WTC11 (cell line): ENCODE measurements around the gene INHBB. TPM values are rescaled to one million over a fixed set of nuclear protein-coding genes. Genes with fewer than 3 reads are reported as not detected.

Experiments
- ATAC-seq: fragments of 200-7000 bp; cut with Tn5 transposase; 2 replicates; pipeline ENCODE4 v1.10.0; 2021; ENCODE audit warnings: mild to moderate bottlenecking, moderate library complexity
- CTCF ChIA-PET: fragments of 300-600 bp; sonication (Branson Sonifier 250); formaldehyde crosslinking; loops from one replicate; lab custom pipeline; 2021; ENCODE audit warnings: antibody characterized with exemption; lab: Charles Lee
- POLR2A ChIA-PET: fragments of 350-600 bp; sonication (Branson Sonifier 250); formaldehyde crosslinking; loops from one replicate; lab custom pipeline; 2021; ENCODE audit warnings: antibody characterized with exemption; lab: Charles Lee
- DNase-seq: peaks from one replicate; pipeline ENCODE4 v3.0.0; 2021; ENCODE audit warnings: low spot score
- H3K27ac Mint-ChIP-seq: 2 replicates; pipeline ENCODE4 v1.8.0; 2021; ENCODE audit warnings: mixed read lengths
- H3K27me3 Mint-ChIP-seq: 2 replicates; pipeline ENCODE4 v1.8.0; 2021; ENCODE audit warnings: low read depth, mild to moderate bottlenecking, moderate library complexity, mixed read lengths
- H3K36me3 Mint-ChIP-seq: 2 replicates; pipeline ENCODE4 v1.8.0; 2021; ENCODE audit warnings: mixed read lengths
- H3K4me1 Mint-ChIP-seq: 2 replicates; pipeline ENCODE4 v1.8.0; 2022; ENCODE audit warnings: mixed read lengths
- H3K4me3 Mint-ChIP-seq: 2 replicates; pipeline ENCODE4 v1.8.0; 2021; ENCODE audit warnings: mild to moderate bottlenecking, moderate library complexity, mixed read lengths
- H3K9me3 Mint-ChIP-seq: 2 replicates; pipeline ENCODE4 v1.8.0; 2021; ENCODE audit warnings: mixed read lengths
- ATF1 ChIP-seq: sonication (generic); formaldehyde crosslinking; IDR thresholded peaks from 2 replicates; pipeline ENCODE4 v1.8.1; 2023; ENCODE audit warnings: mild to moderate bottlenecking, moderate library complexity, missing genetic modification reagents
- CBFB ChIP-seq: sonication (generic); formaldehyde crosslinking; IDR thresholded peaks from 2 replicates; pipeline ENCODE4 v1.8.1; 2022; ENCODE audit warnings: mild to moderate bottlenecking, low read depth, missing genetic modification reagents
- FOXJ3 ChIP-seq: sonication (generic); formaldehyde crosslinking; IDR thresholded peaks from 2 replicates; pipeline ENCODE4 v1.9.0; 2021; ENCODE audit warnings: missing genetic modification reagents, mild to moderate bottlenecking, borderline replicate concordance
- GABPB1 ChIP-seq: sonication (generic); formaldehyde crosslinking; IDR thresholded peaks from 2 replicates; pipeline ENCODE4 v1.8.1; 2023; ENCODE audit warnings: mild to moderate bottlenecking, missing genetic modification reagents
- GTF2I ChIP-seq: fragments of 250-450 bp; sonication (Bioruptor Pico); conservative IDR thresholded peaks from 2 replicates; pipeline ENCODE4 v1.4.0; 2021; ENCODE audit warnings: mild to moderate bottlenecking
- JAZF1 ChIP-seq: fragments of 250-450 bp; sonication (Bioruptor Pico); IDR thresholded peaks from 2 replicates; pipeline ENCODE4 v1.9.0; 2021; ENCODE audit warnings: moderate library complexity, mild to moderate bottlenecking, inconsistent platforms
- NFE2L1 ChIP-seq: sonication (generic); formaldehyde crosslinking; IDR thresholded peaks from 2 replicates; pipeline ENCODE4 v1.8.1; 2023; ENCODE audit warnings: missing genetic modification reagents
- NR2C2 ChIP-seq: sonication (generic); formaldehyde crosslinking; IDR thresholded peaks from 2 replicates; pipeline ENCODE4 v1.8.0; 2022; ENCODE audit warnings: mild to moderate bottlenecking, missing genetic modification reagents
- NR3C1 ChIP-seq: sonication (generic); formaldehyde crosslinking; conservative IDR thresholded peaks from 2 replicates; pipeline ENCODE4 v1.8.1; 2023; ENCODE audit warnings: low read depth, mild to moderate bottlenecking, missing genetic modification reagents
- RELA ChIP-seq: sonication (generic); formaldehyde crosslinking; IDR thresholded peaks from 2 replicates; pipeline ENCODE4 v1.8.1; 2022; ENCODE audit warnings: missing genetic modification reagents, mild to moderate bottlenecking, borderline replicate concordance
- RORB ChIP-seq: fragments of 250-450 bp; sonication (Bioruptor Pico); IDR thresholded peaks from 2 replicates; pipeline ENCODE4 v1.9.0; 2021; ENCODE audit warnings: mild to moderate bottlenecking
- SOX15 ChIP-seq: fragments of 250-450 bp; sonication (Bioruptor Pico); IDR thresholded peaks from 2 replicates; pipeline ENCODE4 v1.9.0; 2021; ENCODE audit warnings: mild to moderate bottlenecking
- SP1 ChIP-seq: sonication (generic); formaldehyde crosslinking; conservative IDR thresholded peaks from 2 replicates; pipeline ENCODE4 v1.8.1; 2022; ENCODE audit warnings: missing genetic modification reagents
- TEAD4 ChIP-seq: sonication (generic); formaldehyde crosslinking; IDR thresholded peaks from 2 replicates; pipeline ENCODE4 v1.8.0; 2022; ENCODE audit warnings: mild to moderate bottlenecking, missing genetic modification reagents
- TP53 ChIP-seq: sonication (generic); formaldehyde crosslinking; IDR thresholded peaks from 2 replicates; pipeline ENCODE4 v1.8.1; 2023; ENCODE audit warnings: mild to moderate bottlenecking, missing genetic modification reagents
- ZNF232 ChIP-seq: sonication (generic); formaldehyde crosslinking; IDR thresholded peaks from 2 replicates; pipeline ENCODE4 v1.8.0; 2022; ENCODE audit warnings: mild to moderate bottlenecking, missing genetic modification reagents
- ZNF671 ChIP-seq: fragments of 250-450 bp; sonication (Bioruptor Pico); IDR thresholded peaks from 2 replicates; pipeline ENCODE4 v1.8.0; 2021; ENCODE audit warnings: mild to moderate bottlenecking
- ZSCAN18 ChIP-seq: fragments of 250-450 bp; sonication (Bioruptor Pico); IDR thresholded peaks from 2 replicates; pipeline ENCODE4 v2.1.2; 2022; ENCODE audit warnings: mild to moderate bottlenecking, moderate library complexity
- total RNA-seq: library from RNA; stranded (reverse); gene quantifications from 3 replicates; pipeline ENCODE4 v1.2.3, GENCODE V29; 2021
- TF ChIP-seq, protein P1 (sequence below): sonication (generic); formaldehyde crosslinking; IDR thresholded peaks from 2 replicates; pipeline ENCODE4 v1.8.1; 2022; ENCODE audit warnings: mild to moderate bottlenecking, moderate library complexity, missing genetic modification reagents
- TF ChIP-seq, protein P2 (sequence below): sonication (generic); formaldehyde crosslinking; IDR thresholded peaks from 2 replicates; pipeline ENCODE4 v1.8.1; 2023; ENCODE audit warnings: mild to moderate bottlenecking, missing genetic modification reagents
- TF ChIP-seq, protein P3 (sequence below): sonication (generic); formaldehyde crosslinking; IDR thresholded peaks from 2 replicates; pipeline ENCODE4 v1.8.1; 2022; ENCODE audit warnings: low read depth, missing genetic modification reagents, borderline replicate concordance
- TF ChIP-seq, protein P4 (sequence below): sonication (generic); formaldehyde crosslinking; IDR thresholded peaks from 2 replicates; pipeline ENCODE4 v1.8.0; 2022; ENCODE audit warnings: mild to moderate bottlenecking, missing genetic modification reagents

Gene INHBB
- total RNA-seq, 1 experiment from 2014 or later, result 0.26 TPM

GRCh38 chr2:120398051-120398995 lies 52.4 kb downstream of the INHBB start:
- POLR2A ChIA-PET, result no interaction called here
- Mint-ChIP-seq H3K27me3 (peaks cover 8% of the 10 kb centered on the region), H3K9me3 (no peaks in the 10 kb centered on the region), H3K27ac (no peak overlapping the region), H3K4me1 (peaks cover 7% of the 10 kb centered on the region), H3K36me3 (no peaks in the 10 kb centered on the region), H3K4me3 (no peak overlapping the region)
- DNase-seq (no peak), ATAC-seq (no peak)
- TF ChIP-seq GTF2I (CRISPR knock-in tag), result no peak
- TF ChIP-seq, protein P1, sequence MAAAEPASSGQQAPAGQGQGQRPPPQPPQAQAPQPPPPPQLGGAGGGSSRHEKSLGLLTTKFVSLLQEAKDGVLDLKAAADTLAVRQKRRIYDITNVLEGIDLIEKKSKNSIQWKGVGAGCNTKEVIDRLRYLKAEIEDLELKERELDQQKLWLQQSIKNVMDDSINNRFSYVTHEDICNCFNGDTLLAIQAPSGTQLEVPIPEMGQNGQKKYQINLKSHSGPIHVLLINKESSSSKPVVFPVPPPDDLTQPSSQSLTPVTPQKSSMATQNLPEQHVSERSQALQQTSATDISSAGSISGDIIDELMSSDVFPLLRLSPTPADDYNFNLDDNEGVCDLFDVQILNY (CRISPR knock-in tag), result no peak
- no peak for TF ChIP-seq NR2C2 (CRISPR knock-in tag)
- no peak for TF ChIP-seq RORB (CRISPR knock-in tag)
- TF ChIP-seq RELA (CRISPR knock-in tag), result no peak
- TF ChIP-seq ATF1 (CRISPR knock-in tag), result no peak
- no peak for TF ChIP-seq FOXJ3 (CRISPR knock-in tag)
- TF ChIP-seq ZNF232, result no peak
- TF ChIP-seq NR3C1, result no peak
- CTCF ChIA-PET, result no interaction called here

DNA sequence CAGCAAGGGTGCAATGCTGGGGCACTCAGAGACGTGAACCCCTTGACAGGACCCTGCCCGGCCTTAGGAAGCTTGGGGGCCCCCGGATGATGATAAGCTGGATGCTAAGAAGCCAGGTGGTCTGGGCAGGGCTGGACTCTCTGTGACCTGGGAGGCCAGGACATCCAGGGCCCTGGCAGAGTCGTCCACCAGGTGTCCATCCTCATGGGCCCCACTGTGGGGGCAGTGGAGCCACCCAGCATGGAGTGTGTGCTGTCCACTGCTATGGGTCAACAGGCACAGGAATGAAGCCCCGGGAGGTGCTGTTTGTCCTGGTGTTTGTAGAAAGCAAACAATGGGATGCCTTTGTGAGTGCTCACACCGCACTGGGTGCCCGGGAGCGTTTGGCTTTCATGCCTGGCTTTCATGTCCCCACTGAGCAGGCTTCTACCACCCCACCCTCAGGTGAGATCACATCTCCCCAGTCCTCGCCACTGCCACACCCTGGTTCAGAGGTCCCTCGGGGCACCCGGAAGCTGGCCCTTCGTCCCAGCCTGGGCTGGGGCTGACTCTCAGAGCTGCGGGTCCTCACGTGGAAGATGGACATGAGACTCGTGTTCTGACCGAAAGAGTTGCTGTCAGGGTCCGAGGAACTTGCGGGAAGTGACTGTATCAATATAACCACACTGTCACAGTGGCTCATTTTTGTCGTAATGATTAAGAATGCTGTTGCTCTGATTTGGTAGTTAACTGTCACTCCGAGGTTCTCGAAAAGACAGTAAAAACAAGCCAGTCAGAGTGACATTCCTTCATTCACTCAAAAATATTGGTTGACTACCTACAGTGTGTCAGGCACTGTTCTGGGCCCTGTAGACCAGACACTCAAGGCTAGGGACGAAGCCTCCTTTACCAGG lies 53.3 kb downstream of the INHBB start:
- Mint-ChIP-seq H3K9me3 (no peaks in the 10 kb centered on the region), H3K4me3 (no peak overlapping the region), H3K4me1 (peaks cover 7% of the 10 kb centered on the region), H3K27me3 (peaks cover 10% of the 10 kb centered on the region), H3K36me3 (no peaks in the 10 kb centered on the region), H3K27ac (no peak overlapping the region)
- ATAC-seq, result no peak
- POLR2A ChIA-PET, result no interaction called here
- TF ChIP-seq TP53, result no peak
- TF ChIP-seq GABPB1 (CRISPR knock-in tag), result peak; percentile 19; the same call in 1 of the 2 replicates
- TF ChIP-seq, all 79 proteins: peak for 1
- DNase-seq, result no peak
- CTCF ChIA-PET, result no interaction called here

DNA sequence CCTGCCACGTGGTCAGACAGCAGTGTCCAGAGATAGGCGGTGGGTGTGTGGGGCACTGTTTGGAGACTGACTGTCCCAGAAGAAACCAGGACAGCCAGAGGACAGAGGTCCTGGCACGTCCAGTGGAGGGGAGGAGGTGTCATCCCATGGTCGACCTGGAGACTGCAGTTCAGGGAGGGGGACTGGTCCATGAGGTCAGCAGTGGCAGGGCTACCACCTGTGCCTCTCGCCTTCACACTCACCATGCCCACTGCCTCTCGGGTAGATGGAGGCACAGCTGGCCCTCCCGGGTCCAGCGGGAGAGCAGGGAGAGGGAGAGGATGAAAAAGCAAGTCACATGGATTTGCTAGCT lies 53.9 kb downstream of the INHBB start:
- peaks cover 7% of the 10 kb centered on the region for H3K4me1 Mint-ChIP-seq
- no peaks in the 10 kb centered on the region for H3K9me3 Mint-ChIP-seq
- DNase-seq (no peak), ATAC-seq (no peak)
- ChIA-PET CTCF (interaction anchor here (1.3 kb wide), 1 partner anchor 37 kb away, joined by 5 read pairs; no protein-coding TSS in a partner anchor), POLR2A (no interaction called here)
- TF ChIP-seq ZNF671 (CRISPR knock-in tag), result no peak
- TF ChIP-seq NFE2L1 (CRISPR knock-in tag), result no peak
- no peaks in the 10 kb centered on the region for H3K36me3 Mint-ChIP-seq
- peaks cover 10% of the 10 kb centered on the region for H3K27me3 Mint-ChIP-seq
- H3K27ac Mint-ChIP-seq, result no peak overlapping the region
- no peak overlapping the region for H3K4me3 Mint-ChIP-seq

DNA sequence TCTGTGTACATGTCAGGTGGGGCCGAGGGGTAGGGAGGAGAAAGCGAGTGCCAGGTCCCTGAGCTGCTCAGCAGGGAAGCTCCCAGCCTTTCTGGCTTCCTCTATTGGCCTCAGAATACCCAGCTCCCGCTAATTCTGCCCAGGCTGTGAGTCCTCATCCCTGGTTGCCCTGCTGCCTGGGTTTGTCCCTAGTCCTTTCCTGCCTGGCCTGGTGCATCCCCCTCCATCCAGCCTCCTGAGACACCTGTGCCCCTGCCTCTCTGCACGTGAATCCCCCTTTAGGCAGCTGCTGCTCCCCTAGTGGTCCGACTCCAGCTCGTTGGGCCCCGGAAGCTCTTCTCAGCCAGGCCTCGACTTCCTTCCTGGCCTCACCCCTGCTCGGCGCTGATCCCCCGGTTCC lies 54.6 kb downstream of the INHBB start:
- H3K27ac Mint-ChIP-seq, result no peak overlapping the region
- peaks cover under 1% of the 10 kb centered on the region; the same call in 1 of the 2 replicates for H3K4me1 Mint-ChIP-seq
- H3K4me3 Mint-ChIP-seq, result no peak overlapping the region
- no peak for DNase-seq
- ATAC-seq, result no peak
- peaks cover 3% of the 10 kb centered on the region for H3K27me3 Mint-ChIP-seq
- ChIA-PET POLR2A (no interaction called here), CTCF (interaction anchor here (1.3 kb wide), 1 partner anchor 36 kb away, joined by 5 read pairs; no protein-coding TSS in a partner anchor)
- no peaks in the 10 kb centered on the region for H3K9me3 Mint-ChIP-seq
- no peaks in the 10 kb centered on the region for H3K36me3 Mint-ChIP-seq
- TF ChIP-seq SP1 (CRISPR knock-in tag) (no peak), SOX15 (CRISPR knock-in tag) (no peak), JAZF1 (CRISPR knock-in tag) (no peak), CBFB (no peak), ZSCAN18 (CRISPR knock-in tag) (no peak), TEAD4 (CRISPR knock-in tag) (no peak)
- TF ChIP-seq, protein P2, sequence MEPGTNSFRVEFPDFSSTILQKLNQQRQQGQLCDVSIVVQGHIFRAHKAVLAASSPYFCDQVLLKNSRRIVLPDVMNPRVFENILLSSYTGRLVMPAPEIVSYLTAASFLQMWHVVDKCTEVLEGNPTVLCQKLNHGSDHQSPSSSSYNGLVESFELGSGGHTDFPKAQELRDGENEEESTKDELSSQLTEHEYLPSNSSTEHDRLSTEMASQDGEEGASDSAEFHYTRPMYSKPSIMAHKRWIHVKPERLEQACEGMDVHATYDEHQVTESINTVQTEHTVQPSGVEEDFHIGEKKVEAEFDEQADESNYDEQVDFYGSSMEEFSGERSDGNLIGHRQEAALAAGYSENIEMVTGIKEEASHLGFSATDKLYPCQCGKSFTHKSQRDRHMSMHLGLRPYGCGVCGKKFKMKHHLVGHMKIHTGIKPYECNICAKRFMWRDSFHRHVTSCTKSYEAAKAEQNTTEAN (CRISPR knock-in tag), result no peak
- TF ChIP-seq, protein P3, sequence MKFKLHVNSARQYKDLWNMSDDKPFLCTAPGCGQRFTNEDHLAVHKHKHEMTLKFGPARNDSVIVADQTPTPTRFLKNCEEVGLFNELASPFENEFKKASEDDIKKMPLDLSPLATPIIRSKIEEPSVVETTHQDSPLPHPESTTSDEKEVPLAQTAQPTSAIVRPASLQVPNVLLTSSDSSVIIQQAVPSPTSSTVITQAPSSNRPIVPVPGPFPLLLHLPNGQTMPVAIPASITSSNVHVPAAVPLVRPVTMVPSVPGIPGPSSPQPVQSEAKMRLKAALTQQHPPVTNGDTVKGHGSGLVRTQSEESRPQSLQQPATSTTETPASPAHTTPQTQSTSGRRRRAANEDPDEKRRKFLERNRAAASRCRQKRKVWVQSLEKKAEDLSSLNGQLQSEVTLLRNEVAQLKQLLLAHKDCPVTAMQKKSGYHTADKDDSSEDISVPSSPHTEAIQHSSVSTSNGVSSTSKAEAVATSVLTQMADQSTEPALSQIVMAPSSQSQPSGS, result no peak
- TF ChIP-seq, protein P4, sequence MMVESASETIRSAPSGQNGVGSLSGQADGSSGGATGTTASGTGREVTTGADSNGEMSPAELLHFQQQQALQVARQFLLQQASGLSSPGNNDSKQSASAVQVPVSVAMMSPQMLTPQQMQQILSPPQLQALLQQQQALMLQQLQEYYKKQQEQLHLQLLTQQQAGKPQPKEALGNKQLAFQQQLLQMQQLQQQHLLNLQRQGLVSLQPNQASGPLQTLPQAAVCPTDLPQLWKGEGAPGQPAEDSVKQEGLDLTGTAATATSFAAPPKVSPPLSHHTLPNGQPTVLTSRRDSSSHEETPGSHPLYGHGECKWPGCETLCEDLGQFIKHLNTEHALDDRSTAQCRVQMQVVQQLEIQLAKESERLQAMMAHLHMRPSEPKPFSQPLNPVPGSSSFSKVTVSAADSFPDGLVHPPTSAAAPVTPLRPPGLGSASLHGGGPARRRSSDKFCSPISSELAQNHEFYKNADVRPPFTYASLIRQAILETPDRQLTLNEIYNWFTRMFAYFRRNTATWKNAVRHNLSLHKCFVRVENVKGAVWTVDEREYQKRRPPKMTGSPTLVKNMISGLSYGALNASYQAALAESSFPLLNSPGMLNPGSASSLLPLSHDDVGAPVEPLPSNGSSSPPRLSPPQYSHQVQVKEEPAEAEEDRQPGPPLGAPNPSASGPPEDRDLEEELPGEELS (CRISPR knock-in tag), result no peak
